HEK293T (cell line): ENCODE results near the gene HAT1.

Source experiments
- CTCF ChIA-PET: fragments of 350-600 bp; formaldehyde crosslinking; extraction: SDS; loops from one replicate; lab custom pipeline; 2021; ENCODE audit warnings: antibody characterized with exemption, inconsistent platforms; lab: Yijun Ruan, JAX
- POLR2A ChIA-PET: fragments of 350-600 bp; formaldehyde crosslinking; extraction: SDS; loops from one replicate; lab custom pipeline; 2020; ENCODE audit warnings: antibody characterized with exemption, inconsistent platforms; lab: Yijun Ruan, JAX
- DNase-seq: peaks from one replicate; pipeline ENCODE4 v3.0.0; 2012; ENCODE audit warnings: mixed read lengths; ENCODE audit errors: extremely low spot score
- ARNT ChIP-seq: fragments of 450-650 bp; IDR thresholded peaks from 2 replicates; pipeline ENCODE4 v1.6.1; 2017; ENCODE audit warnings: mild to moderate bottlenecking
- BHLHE40 ChIP-seq: fragments of 450-650 bp; IDR thresholded peaks from 2 replicates; pipeline ENCODE4 v1.6.1; 2016; ENCODE audit warnings: mild to moderate bottlenecking, moderate library complexity, borderline replicate concordance
- CTBP1 ChIP-seq: fragments of 450-650 bp; IDR thresholded peaks from 2 replicates; pipeline ENCODE4 v1.6.1; 2016; ENCODE audit warnings: borderline replicate concordance
- ELF4 ChIP-seq: fragments of 450-650 bp; IDR thresholded peaks from 2 replicates; pipeline ENCODE4 v1.6.1; 2017; ENCODE audit warnings: antibody characterized with exemption
- FOXA1 ChIP-seq: fragments of 450-650 bp; IDR thresholded peaks from 2 replicates; pipeline ENCODE4 v1.6.1; 2016; ENCODE audit warnings: mild to moderate bottlenecking
- FOXK2 ChIP-seq: fragments of 450-650 bp; IDR thresholded peaks from 2 replicates; pipeline ENCODE4 v1.6.1; 2016; ENCODE audit warnings: mild to moderate bottlenecking
- FOXM1 ChIP-seq: fragments of 450-650 bp; IDR thresholded peaks from 2 replicates; pipeline ENCODE4 v1.6.1; 2017; ENCODE audit warnings: mild to moderate bottlenecking, borderline replicate concordance
- HDGF ChIP-seq: fragments of 450-650 bp; IDR thresholded peaks from 2 replicates; pipeline ENCODE4 v1.6.1; 2017; ENCODE audit warnings: antibody characterized with exemption, borderline replicate concordance
- L3MBTL2 ChIP-seq: fragments of 450-650 bp; conservative IDR thresholded peaks from 2 replicates; pipeline ENCODE4 v1.6.1; 2016; ENCODE audit warnings: mild to moderate bottlenecking
- LEF1 ChIP-seq: fragments of 450-650 bp; IDR thresholded peaks from 2 replicates; pipeline ENCODE4 v1.6.1; 2017; ENCODE audit warnings: mild to moderate bottlenecking, borderline replicate concordance
- NFRKB ChIP-seq: fragments of 450-650 bp; IDR thresholded peaks from 2 replicates; pipeline ENCODE4 v1.6.1; 2016; ENCODE audit warnings: mild to moderate bottlenecking, moderate library complexity
- SP1 ChIP-seq: fragments of 450-650 bp; IDR thresholded peaks from 2 replicates; pipeline ENCODE4 v1.6.1; 2017
- SUZ12 ChIP-seq: fragments of 450-650 bp; IDR thresholded peaks from 2 replicates; pipeline ENCODE4 v1.6.1; 2016; ENCODE audit warnings: mild to moderate bottlenecking
- TARDBP ChIP-seq: fragments of 450-650 bp; IDR thresholded peaks from 2 replicates; pipeline ENCODE4 v1.6.1; 2016
- ZNF384 ChIP-seq: fragments of 450-650 bp; IDR thresholded peaks from 2 replicates; pipeline ENCODE4 v1.6.1; 2016
- TF ChIP-seq, protein P1 (sequence below): fragments of 450-650 bp; IDR thresholded peaks from 2 replicates; pipeline ENCODE4 v1.6.1; 2016

Gene HAT1, protein sequence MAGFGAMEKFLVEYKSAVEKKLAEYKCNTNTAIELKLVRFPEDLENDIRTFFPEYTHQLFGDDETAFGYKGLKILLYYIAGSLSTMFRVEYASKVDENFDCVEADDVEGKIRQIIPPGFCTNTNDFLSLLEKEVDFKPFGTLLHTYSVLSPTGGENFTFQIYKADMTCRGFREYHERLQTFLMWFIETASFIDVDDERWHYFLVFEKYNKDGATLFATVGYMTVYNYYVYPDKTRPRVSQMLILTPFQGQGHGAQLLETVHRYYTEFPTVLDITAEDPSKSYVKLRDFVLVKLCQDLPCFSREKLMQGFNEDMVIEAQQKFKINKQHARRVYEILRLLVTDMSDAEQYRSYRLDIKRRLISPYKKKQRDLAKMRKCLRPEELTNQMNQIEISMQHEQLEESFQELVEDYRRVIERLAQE

DNA sequence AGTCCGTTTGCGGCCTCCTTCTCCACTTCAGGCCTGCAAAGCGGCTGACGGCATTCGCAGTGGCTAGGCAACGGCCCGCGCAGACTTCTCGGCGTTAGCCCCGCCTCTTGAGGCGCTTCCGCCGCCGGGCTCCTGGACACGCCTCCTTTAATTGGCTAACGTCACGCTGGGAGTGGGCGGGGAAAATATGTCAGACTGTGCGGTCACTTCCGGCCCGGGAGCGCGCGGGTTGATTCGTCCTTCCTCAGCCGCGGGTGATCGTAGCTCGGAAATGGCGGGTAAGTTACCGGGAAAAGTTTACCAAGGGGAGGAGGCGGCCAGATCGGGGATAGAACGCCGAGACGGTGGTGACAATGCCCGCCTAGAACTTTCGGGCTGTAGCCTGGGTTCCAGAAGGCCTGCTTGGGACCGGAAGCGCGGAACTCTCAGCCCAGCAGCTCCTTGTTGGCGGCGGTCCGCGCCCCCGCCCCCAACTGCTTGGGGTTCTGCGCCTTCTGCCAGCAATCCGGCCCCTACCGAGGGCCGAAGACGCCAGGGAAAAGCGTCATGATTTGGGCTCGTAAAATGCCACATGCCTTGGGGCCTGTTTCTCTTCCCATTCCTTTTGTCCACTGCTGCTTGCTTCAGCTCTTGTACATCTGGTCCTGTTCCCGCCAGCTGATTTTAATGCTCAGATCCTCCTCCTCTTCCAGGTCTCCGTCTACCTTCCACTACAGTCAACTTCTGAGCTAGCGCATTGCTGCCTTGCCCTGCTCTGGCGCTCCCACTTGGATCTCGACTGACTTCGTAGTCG is at the start of gene HAT1:
TSS of gene HAT1 (plus strand) at position 232 of the 793 bp plus-strand sequence. CDS start at position 272, 40 bp downstream.
- TF ChIP-seq, protein P1, sequence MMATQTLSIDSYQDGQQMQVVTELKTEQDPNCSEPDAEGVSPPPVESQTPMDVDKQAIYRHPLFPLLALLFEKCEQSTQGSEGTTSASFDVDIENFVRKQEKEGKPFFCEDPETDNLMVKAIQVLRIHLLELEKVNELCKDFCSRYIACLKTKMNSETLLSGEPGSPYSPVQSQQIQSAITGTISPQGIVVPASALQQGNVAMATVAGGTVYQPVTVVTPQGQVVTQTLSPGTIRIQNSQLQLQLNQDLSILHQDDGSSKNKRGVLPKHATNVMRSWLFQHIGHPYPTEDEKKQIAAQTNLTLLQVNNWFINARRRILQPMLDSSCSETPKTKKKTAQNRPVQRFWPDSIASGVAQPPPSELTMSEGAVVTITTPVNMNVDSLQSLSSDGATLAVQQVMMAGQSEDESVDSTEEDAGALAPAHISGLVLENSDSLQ = peak; percentile 38; the same call in 1 of the 2 replicates
- TF ChIP-seq NFRKB (no peak), L3MBTL2 (peak; percentile 83)
- ChIA-PET CTCF (no interaction called here), POLR2A (interaction anchor here (0.6 to 3.2 kb wide), 19 partner anchors 9 to 234 kb away, joined by 3 to 41 read pairs (median 4); partner anchors contain the start of genes DLX1, DLX2 and SLC25A12)
- DNase-seq = peak; percentile 95

DNA sequence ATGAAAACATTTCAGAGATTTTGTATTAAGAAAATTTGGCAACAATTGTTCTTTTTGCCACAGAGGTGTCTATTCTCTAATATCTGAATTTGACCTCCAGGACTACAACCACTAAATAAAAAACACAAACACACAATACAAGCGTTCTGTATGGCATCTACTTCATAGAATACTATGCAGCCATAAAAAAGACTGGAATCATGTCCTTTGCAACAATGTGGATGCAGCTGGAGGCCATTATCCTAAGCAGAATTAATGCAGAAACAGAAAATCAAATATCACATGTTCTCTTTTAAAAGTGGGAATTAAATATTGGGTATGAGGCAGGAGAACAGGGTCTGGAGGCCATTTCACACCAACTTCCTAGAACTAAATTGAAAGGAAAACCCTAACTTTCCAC is 47.7 kb upstream of the HAT1 start:
- TF ChIP-seq HDGF = no peak
- TF ChIP-seq BHLHE40 = no peak
- TF ChIP-seq ELF4 = no peak
- no peak for TF ChIP-seq ARNT
- TF ChIP-seq NFRKB = no peak
- no peak for TF ChIP-seq SUZ12
- TF ChIP-seq, protein P1 = no peak
- no peak for TF ChIP-seq CTBP1
- no peak for TF ChIP-seq SP1
- TF ChIP-seq ZNF384 = no peak
- TF ChIP-seq FOXM1 = no peak
- no peak for TF ChIP-seq FOXK2
- no peak for DNase-seq
- POLR2A ChIA-PET = no interaction called here
- CTCF ChIA-PET = no interaction called here

DNA sequence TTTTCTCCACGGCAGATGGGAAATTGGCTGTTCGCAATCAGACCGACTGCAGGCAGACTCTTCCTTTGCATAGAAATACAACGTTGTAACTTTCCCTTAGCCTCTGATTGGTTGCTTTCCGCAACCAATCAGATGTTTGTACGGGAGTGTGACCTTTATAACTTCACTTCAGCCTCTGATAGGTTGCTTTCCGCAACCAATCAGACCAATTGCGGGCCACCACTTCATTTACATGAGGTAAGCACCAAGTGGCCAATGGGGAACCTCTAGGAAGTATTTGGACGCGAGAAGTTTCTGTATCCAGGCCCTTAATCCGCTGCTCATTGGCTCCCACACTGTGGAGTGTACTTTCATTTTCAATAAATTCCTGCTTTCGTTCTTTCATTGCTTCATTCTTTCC is 47.3 kb upstream of the HAT1 start:
- ChIA-PET CTCF (no interaction called here), POLR2A (no interaction called here)
- no peak for DNase-seq
- TF ChIP-seq ARNT (no peak), NFRKB (no peak), SUZ12 (no peak), CTBP1 (no peak), TARDBP (no peak), SP1 (no peak), FOXA1 (no peak), ELF4 (no peak), HDGF (no peak), BHLHE40 (no peak), L3MBTL2 (no peak), FOXK2 (no peak), ZNF384 (no peak), LEF1 (no peak), FOXM1 (no peak)
- TF ChIP-seq, protein P1 = no peak

DNA sequence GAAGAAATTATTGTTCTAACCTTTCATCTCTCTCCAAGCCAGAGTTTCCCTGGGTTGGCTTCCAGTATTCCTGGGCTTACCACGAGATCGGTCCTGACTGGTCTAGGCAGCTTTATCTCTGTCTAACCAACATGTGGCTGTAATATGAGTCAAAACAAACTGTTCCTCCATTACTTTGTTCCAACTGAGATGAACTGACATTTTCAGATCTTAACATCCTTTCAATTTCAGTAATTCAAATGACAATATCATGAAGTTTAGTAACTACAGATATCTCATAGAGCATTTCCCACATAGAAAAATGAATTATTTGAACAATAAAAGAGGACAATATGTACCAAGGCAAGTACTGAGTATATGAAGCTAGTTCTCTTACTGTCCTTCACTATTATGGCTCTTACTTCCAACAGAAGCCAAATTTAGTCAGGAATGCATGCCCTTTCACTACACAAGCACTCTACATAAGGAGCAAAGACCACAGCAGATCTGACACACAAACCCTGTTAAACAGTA is 43.7 kb upstream of the HAT1 start:
- ChIA-PET POLR2A (interaction anchor here (2.5 kb wide), 1 partner anchor 15 kb away, joined by 13 read pairs; the partner anchor contains the start of gene SLC25A12), CTCF (no interaction called here)
- DNase-seq = peak; percentile 31
- no peak for TF ChIP-seq ARNT
- TF ChIP-seq, protein P1 = 0 out of 2 replicates have a peak, but pooled peaks have one; percentile 19
- TF ChIP-seq LEF1 = no peak

DNA sequence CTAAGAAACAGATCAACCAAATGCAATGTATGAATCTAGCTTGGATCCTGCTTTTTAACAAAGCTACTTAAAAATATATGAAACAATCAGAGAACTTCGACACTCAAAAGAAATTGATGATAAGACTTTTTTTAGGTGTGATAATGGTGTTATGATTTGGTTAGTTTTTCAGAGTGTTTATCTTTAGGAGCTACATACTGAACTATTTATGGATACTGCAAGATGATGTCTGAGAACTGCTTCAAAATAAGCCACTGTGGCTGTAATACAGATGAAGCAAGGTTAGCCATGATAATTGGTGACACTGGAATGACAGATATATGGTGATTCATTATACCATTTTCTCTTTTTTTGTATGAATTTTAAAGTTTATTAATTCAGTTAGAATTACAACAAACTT is 42.4 kb upstream of the HAT1 start:
- ChIA-PET POLR2A (interaction anchor here (2.5 kb wide), 1 partner anchor 14 kb away, joined by 13 read pairs; the partner anchor contains the start of gene SLC25A12), CTCF (no interaction called here)
- TF ChIP-seq FOXA1 = no peak
- TF ChIP-seq NFRKB = no peak
- no peak for TF ChIP-seq BHLHE40
- no peak for TF ChIP-seq FOXM1

More for the DNA sequence above, 42.4 kb upstream of the HAT1 start:
- no peak for DNase-seq
